HG03280 (cell line): ENCODE measurements around the gene PRKACB.
"Not testable (repeated sequence)": the region's sequence is repeated elsewhere in the genome, so short reads cannot be mapped to it uniquely, and the experiment has no call there.

Experiments
- ATAC-seq: cut with Tn5 transposase; IDR thresholded peaks from one replicate; pipeline ENCODE4 v1.9.1; 2021; ENCODE audit warnings: mild to moderate bottlenecking, moderate library complexity; ENCODE audit not compliant: unreplicated experiment

PRKACB gene

DNA sequence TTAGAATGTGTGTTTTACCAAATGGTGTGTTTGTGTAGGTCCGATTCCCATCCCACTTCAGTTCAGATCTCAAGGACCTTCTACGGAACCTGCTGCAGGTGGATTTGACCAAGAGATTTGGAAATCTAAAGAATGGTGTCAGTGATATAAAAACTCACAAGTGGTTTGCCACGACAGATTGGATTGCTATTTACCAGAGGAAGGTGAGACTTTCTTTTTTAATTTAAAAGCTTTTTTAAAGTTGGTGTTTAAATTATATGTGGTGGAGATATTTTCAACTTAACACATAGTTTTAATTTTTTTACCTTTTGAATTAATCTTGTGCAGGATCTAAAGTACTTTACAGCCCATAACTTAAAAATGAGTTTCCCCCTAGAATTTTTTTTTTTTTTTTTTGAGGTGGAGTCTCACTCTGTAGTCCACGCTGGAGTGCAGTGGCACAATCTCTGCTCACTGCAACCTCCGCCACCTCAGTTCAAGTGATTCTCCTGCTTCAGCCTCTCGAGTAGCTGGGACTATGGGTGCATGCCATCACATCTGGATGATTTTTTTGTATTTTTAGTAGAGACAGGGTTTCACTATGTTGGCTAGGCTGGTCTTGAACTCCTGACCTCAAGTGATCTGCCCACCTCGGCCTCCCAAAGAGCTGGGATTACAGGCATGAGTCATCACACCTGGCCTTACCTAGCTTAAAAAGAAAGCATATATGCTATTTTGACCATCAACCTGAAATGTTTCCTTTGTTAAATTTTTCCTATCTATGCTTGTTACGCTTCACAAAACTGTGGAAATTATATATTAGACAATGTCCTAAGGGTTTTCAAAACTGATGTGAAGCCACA is 70.3 kb downstream of the PRKACB start:
- ATAC-seq = no peak

DNA sequence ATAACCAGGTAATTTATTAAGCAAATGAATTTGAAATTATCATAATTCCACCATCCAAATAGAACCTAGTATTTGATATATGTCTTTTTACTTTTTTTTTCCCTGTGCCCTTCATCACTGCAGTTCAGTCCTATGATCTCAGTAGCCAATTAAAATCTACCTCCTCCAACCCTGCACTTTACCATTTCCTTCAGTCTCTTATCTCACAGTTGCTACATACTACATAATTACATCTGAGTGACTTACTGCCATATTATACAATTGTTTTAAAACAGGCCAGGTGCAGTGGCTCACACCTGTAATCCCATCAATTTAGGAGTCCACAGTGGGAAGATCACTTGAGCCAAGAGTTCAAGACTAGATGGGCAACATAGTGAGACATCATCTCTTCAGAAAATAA is 73.2 kb downstream of the PRKACB start:
- ATAC-seq = no peak

DNA sequence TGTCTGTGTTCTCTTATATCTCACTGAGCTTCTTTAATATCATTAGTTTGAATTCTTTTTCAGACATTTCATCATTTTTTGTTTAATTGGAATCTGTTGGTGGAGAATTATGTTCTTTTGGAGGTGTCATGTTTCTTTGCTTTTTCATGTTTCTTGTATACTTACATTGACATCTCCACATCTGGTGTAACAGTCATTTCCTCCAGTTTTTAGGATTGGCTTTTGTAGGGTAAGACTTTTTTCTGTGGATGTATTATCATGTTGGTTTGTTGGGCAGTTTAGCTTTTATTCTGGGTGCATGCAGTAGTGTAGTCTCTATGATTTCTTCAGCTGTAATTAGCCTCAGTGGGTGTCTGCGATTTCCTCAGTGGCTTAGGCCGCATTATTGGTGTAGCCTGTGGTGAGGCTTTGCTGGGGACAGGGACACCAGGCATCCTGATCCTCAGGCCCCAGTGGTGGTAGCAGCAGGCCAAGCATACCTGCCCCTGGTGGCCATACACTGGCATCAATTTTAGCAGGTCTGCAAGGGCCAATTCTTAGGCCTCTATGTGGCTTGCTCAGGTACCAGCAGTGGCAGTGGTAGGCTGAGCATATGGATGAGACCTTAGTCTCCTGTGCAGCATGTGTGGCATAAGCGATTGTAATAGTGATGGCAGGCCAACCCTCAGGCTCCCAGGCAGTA is 79.8 kb downstream of the PRKACB start:
- ATAC-seq = no peak

- ATAC-seq = no peak
Observed at GRCh38 chr1:84224905-84225304, 80.8 kb downstream of the PRKACB start.

DNA sequence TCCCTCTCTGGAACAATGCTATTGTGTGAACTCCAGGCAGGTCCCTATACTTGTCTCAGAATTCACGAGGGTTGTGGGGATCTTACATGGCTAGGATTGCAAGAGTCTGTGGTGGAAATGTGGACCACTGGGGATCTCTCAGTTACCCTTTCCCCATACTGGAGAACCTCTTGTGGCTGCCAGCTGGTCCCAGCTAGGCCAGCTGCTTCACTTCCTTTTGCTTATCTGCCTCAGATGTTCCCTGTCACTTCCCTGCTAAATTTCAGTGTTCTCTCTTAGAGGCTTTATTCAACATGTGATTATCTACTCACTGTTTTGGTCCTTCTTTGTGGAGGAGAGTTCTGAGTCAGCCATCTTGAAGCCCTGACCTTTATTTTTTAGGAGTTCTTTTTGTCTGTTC is 81.6 kb downstream of the PRKACB start:
- ATAC-seq = no peak

- not testable (repeated sequence) for ATAC-seq
Observed at GRCh38 chr1:84232676-84233075, 88.6 kb downstream of the PRKACB start.

- no peak for ATAC-seq
Observed at GRCh38 chr1:84236256-84236655, 92.2 kb downstream of the PRKACB start.

DNA sequence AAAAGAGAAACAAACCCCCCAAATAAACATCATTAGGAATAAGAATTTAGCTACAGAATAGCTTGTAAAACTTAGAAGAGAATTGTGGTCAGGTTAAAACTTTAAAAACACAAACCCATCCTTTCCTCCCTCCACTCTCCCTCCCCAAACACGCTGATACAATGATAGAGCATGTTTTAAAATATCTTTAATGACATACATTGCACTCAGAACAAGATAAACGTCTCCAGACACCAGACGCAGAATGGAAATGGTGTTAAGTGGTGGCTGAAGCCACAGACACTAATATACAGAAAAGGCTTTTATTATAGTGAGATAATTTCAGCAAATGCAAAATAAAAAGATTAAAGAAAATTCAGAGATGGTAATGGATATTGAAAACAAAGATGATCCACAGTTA is 98.6 kb downstream of the PRKACB start:
- no peak for ATAC-seq

GRCh38 chr1:84245563-84245962 is 101.5 kb downstream of the PRKACB start:
- no peak for ATAC-seq

- no peak for ATAC-seq
Observed at GRCh38 chr1:84246213-84246612, 102.1 kb downstream of the PRKACB start.

GRCh38 chr1:84247425-84248220 is 103.6 kb downstream of the PRKACB start:
- ATAC-seq = no peak

GRCh38 chr1:84250668-84251067 is 106.6 kb downstream of the PRKACB start:
- no peak for ATAC-seq

GRCh38 chr1:84253036-84253435 is 109.0 kb downstream of the PRKACB start:
- ATAC-seq = no peak

- no peak for ATAC-seq
Observed at GRCh38 chr1:84253891-84254290, 109.8 kb downstream of the PRKACB start.

GRCh38 chr1:84254703-84255238 is 110.7 kb downstream of the PRKACB start:
- no peak for ATAC-seq

GRCh38 chr1:84255582-84255981 is 111.5 kb downstream of the PRKACB start:
- ATAC-seq = no peak

DNA sequence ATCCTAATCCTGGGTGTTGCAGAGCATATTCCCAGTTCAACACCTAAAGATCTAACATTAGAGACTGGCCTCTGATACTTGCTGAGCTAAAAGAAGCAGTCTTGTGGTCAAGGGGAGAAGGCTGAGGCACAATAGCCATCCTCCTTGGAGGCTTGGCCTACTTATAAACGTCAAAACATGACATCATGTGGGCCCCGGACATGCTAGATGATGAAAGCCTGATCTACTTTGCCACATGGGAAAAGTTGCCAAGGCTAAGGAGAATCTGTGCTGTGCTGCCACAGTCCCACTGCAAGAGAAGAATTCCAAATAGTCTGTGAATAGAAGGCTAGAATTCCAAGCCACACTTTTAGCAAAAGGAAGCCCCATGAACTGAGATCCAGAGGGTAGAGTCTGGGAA is 113.5 kb downstream of the PRKACB start:
- no peak for ATAC-seq

- no peak for ATAC-seq
Observed at GRCh38 chr1:84259376-84259775, 115.3 kb downstream of the PRKACB start.

DNA sequence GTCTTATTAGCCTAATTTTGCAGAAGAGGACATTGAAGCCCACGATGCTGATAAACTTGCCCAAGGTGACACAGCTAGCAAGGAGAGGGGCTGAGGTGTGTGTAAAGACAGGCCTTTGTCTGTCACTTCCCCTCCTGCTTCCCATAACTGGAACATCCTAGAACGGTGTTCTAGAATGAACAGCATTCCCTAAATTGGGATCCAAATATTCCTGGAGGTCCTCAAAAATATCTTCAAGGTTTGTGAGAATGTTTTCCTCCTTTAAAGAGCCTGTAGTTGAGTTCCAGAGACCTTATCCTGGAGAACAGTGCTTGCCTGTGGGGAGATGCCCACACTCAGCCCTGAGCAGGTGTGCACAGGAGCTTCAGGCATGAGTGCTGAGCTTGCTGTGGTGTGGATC is 115.9 kb downstream of the PRKACB start:
- ATAC-seq = no peak

DNA sequence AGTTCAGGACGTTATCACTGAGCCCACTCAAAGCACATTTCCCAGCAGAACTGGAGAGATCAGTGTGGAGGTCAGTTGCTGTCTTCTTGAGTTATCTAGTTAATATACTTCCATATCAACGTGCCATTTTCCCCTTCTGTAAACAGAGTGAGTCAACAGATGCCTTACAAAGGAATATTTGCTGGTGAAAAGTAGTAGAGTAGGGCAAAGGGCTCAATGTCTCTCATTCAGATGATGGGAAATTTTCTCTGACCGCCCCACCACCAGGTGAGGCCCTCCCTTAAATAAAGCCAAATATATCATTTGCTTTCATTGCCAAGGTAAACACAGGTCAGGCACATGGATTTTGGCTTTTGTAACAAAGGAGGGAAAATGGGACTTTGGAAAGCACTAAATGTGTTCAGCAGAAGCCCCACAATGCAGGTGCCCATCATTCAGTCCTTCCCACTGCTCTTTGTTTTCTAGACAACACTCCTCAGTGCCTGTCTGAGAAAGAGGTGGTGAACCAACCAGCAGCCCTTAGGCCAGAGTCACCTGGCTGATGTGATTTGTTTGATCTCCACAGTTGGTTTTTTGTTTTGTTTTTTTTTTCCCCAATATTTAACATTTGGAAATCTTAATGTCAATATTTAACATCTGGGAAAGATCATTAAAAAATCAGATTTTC is 116.9 kb downstream of the PRKACB start:
- no peak for ATAC-seq

- ATAC-seq = no peak
Observed at GRCh38 chr1:84264961-84265360, 120.9 kb downstream of the PRKACB start.
